ENCODE data around the gene TCF4.

DNA sequence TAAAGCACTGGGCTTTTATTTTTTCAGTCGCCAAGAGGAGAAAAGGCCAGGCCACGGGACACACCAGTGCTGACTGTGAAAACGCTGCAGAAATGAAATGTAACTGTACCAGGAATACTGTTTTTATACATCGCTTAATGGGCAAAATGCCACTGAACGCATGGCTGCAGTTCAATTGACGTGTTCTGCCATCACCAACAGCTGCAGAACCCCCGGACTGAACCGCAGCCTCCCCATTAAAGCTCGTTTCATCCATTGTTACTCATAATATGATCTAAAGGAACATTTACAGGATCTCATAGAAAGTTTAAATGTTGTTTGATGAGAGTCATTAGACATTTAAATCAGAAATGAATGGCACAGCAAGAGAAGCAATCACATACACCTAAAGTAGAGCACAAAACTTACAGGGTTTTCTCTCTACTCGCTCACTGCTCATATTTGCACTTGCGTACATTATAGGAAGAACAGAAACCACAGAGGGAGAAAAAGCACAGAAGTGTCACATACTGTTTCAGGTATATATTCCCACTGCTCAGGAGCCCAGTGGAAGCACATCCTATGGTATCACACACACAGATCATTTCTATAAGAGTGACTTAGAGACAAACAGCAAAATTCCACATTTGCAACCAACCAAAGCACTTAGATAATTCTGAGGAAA lies 35.3 kb downstream of the TCF4 start:
- TF ChIP-seq, protein P1, sequence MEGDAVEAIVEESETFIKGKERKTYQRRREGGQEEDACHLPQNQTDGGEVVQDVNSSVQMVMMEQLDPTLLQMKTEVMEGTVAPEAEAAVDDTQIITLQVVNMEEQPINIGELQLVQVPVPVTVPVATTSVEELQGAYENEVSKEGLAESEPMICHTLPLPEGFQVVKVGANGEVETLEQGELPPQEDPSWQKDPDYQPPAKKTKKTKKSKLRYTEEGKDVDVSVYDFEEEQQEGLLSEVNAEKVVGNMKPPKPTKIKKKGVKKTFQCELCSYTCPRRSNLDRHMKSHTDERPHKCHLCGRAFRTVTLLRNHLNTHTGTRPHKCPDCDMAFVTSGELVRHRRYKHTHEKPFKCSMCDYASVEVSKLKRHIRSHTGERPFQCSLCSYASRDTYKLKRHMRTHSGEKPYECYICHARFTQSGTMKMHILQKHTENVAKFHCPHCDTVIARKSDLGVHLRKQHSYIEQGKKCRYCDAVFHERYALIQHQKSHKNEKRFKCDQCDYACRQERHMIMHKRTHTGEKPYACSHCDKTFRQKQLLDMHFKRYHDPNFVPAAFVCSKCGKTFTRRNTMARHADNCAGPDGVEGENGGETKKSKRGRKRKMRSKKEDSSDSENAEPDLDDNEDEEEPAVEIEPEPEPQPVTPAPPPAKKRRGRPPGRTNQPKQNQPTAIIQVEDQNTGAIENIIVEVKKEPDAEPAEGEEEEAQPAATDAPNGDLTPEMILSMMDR (IDR thresholded peaks at IDR 0.05 in 2 of 3, conservative IDR thresholded peaks at IDR 0.05 in 1 of 3; ENCODE audit: borderline replicate concordance in 1 of 3, insufficient read depth in 1 of 3, low read depth in 2 of 3, low read length in 2 of 3), result no peak
- TF ChIP-seq REST (IDR thresholded peaks at IDR 0.05; ENCODE audit: low read depth) (no peak), JUND (IDR thresholded peaks at IDR 0.05) (no peak), MAX (IDR thresholded peaks at IDR 0.05) (no peak), YY1 (IDR thresholded peaks at IDR 0.05; ENCODE audit: extremely low read depth, insufficient replicate concordance, low read depth, low read length) (no peak), TCF7L2 (IDR thresholded peaks at IDR 0.05; ENCODE audit: borderline replicate concordance, extremely low read depth, insufficient read depth, insufficient read length) (no peak), EGR1 (IDR thresholded peaks at IDR 0.05; ENCODE audit: low read depth) (no peak), CEBPB (IDR thresholded peaks at IDR 0.05; ENCODE audit: low read depth) (no peak), POLR2A (IDR thresholded peaks at IDR 0.05; ENCODE audit: borderline replicate concordance, extremely low read depth, insufficient read depth, insufficient read length) (no peak), EZH2phosphoT487 (IDR thresholded peaks at IDR 0.05; ENCODE audit: borderline replicate concordance) (no peak), SIN3A (IDR thresholded peaks at IDR 0.05; ENCODE audit: low read depth) (no peak), ZNF274 (IDR thresholded peaks at IDR 0.05; ENCODE audit: low read depth, low read length) (no peak), RAD21 (IDR thresholded peaks at IDR 0.05; ENCODE audit: low read depth) (no peak)
